Measurements from ENCODE around the gene VWA3B. TPM values are rescaled to one million over a fixed set of nuclear protein-coding genes. Genes with fewer than 3 reads are reported as not detected.

VWA3B gene
- total and polyA plus RNA-seq, 2 experiments from 2014 or later: 0.80 TPM; not detected in 1

- H4K20me1 ChIP-seq (ENCODE audit: insufficient read depth, poor library complexity, severe bottlenecking): no peaks in the 10 kb centered on the region
- H3K4me2 ChIP-seq: no peak overlapping the region
- H3K4me1 ChIP-seq (ENCODE audit: insufficient read depth): no peaks in the 10 kb centered on the region
- no peak for DNase-seq (ENCODE audit: low spot score)
- no peak overlapping the region for H2AFZ ChIP-seq
- no peaks in the 10 kb centered on the region for H3K79me2 ChIP-seq
- H3K27ac ChIP-seq: no peak overlapping the region
- no peaks in the 10 kb centered on the region for H3K9me3 ChIP-seq (ENCODE audit: low read depth)
- no peaks in the 10 kb centered on the region for H3K9me2 ChIP-seq (replicated peaks; ENCODE audit: insufficient read depth)
- TF ChIP-seq EZH2phosphoT487 (IDR thresholded peaks at IDR 0.05; ENCODE audit: low read depth, severe bottlenecking, unreplicated experiment) (no peak), CTCF (IDR thresholded peaks at IDR 0.05; ENCODE audit: poor library complexity) (no peak), EZH2 (IDR thresholded peaks at IDR 0.05; ENCODE audit: borderline replicate concordance) (no peak)
- no peak overlapping the region for H3K4me3 ChIP-seq
- 86% methylated on average over 5 of the region's 5 CpGs for WGBS (ENCODE audit: low lambda C conversion rate, missing lambda C conversion rate)
- H3K36me3 ChIP-seq (replicated peaks; ENCODE audit: insufficient read depth, low read depth): no peaks in the 10 kb centered on the region
- H3K27me3 ChIP-seq: no peaks in the 10 kb centered on the region
Observed at GRCh38 chr2:98253461-98254070, 166.6 kb downstream of the VWA3B start.

GRCh38 chr2:98254504-98255059 is 167.6 kb downstream of the VWA3B start:
- no peaks in the 10 kb centered on the region for H3K27me3 ChIP-seq
- DNase-seq (ENCODE audit: low spot score): no peak
- H2AFZ ChIP-seq: no peak overlapping the region
- H3K4me2 ChIP-seq: no peak overlapping the region
- no peaks in the 10 kb centered on the region for H4K20me1 ChIP-seq (ENCODE audit: insufficient read depth, poor library complexity, severe bottlenecking)
- no peaks in the 10 kb centered on the region for H3K9me3 ChIP-seq (ENCODE audit: low read depth)
- H3K27ac ChIP-seq: no peak overlapping the region
- H3K4me3 ChIP-seq: no peak overlapping the region
- H3K79me2 ChIP-seq: no peaks in the 10 kb centered on the region
- H3K4me1 ChIP-seq (ENCODE audit: insufficient read depth): no peaks in the 10 kb centered on the region
- no peaks in the 10 kb centered on the region for H3K36me3 ChIP-seq (replicated peaks; ENCODE audit: insufficient read depth, low read depth)
- 95% methylated on average over 9 of the region's 9 CpGs for WGBS (ENCODE audit: low lambda C conversion rate, missing lambda C conversion rate)
- H3K9me2 ChIP-seq (replicated peaks; ENCODE audit: insufficient read depth): no peaks in the 10 kb centered on the region
- TF ChIP-seq EZH2 (IDR thresholded peaks at IDR 0.05; ENCODE audit: borderline replicate concordance) (no peak), EZH2phosphoT487 (IDR thresholded peaks at IDR 0.05; ENCODE audit: low read depth, severe bottlenecking, unreplicated experiment) (no peak), CTCF (IDR thresholded peaks at IDR 0.05; ENCODE audit: poor library complexity) (no peak)

- Histone ChIP-seq H3K27me3 (no peaks in the 10 kb centered on the region), H3K36me3 (replicated peaks; ENCODE audit: insufficient read depth, low read depth) (no peaks in the 10 kb centered on the region), H3K27ac (no peak overlapping the region), H3K9me3 (ENCODE audit: low read depth) (peaks cover 10% of the 10 kb centered on the region), H4K20me1 (ENCODE audit: insufficient read depth, poor library complexity, severe bottlenecking) (no peaks in the 10 kb centered on the region), H3K4me3 (no peak overlapping the region), H3K4me2 (no peak overlapping the region), H3K9me2 (replicated peaks; ENCODE audit: insufficient read depth) (no peaks in the 10 kb centered on the region), H3K4me1 (ENCODE audit: insufficient read depth) (no peaks in the 10 kb centered on the region), H3K79me2 (no peaks in the 10 kb centered on the region), H2AFZ (no peak overlapping the region)
- TF ChIP-seq EZH2 (IDR thresholded peaks at IDR 0.05; ENCODE audit: borderline replicate concordance): no peak
- no peak for TF ChIP-seq CTCF (IDR thresholded peaks at IDR 0.05; ENCODE audit: poor library complexity)
- no peak for TF ChIP-seq EZH2phosphoT487 (IDR thresholded peaks at IDR 0.05; ENCODE audit: low read depth, severe bottlenecking, unreplicated experiment)
- DNase-seq (ENCODE audit: low spot score): no peak
Observed at GRCh38 chr2:98258906-98259305, 171.9 kb downstream of the VWA3B start.
